HCT116 (cell line): ENCODE measurements around the gene ZNF521. TPM values are rescaled to one million over a fixed set of nuclear protein-coding genes. Genes with fewer than 3 reads are reported as not detected.

Experiments
- ATAC-seq: fragments of 200-7000 bp; cut with Tn5 transposase; 2 replicates; pipeline ENCODE4 v1.9.1; 2020; ENCODE audit warnings: mild to moderate bottlenecking, moderate library complexity
- BruUV-seq: library from RNA; stranded (reverse); fragments of 400-500 nt; replicated peaks from 2 replicates; lab custom pipeline; 2021; lab: Mats Ljungman, UMichigan
- CTCF ChIA-PET: fragments of 300-600 bp; sonication (Branson Sonifier 250); formaldehyde crosslinking; loops from one replicate; lab custom pipeline; 2021; ENCODE audit warnings: antibody characterized with exemption; lab: Charles Lee
- POLR2A ChIA-PET: fragments of 300-600, 350-600 bp; sonication (Branson Sonifier 250); formaldehyde crosslinking; loops from one replicate; lab custom pipeline; 2021; ENCODE audit warnings: antibody characterized with exemption; lab: Charles Lee
- RAD21 ChIA-PET, 2 experiments: fragments of 300-600 bp; sonication (Branson Sonifier 250); formaldehyde crosslinking; loops; one replicate each; lab custom pipeline; 2023; ENCODE audit warnings: low total read pairs in 2 of 2; ENCODE audit not compliant: uncharacterized antibody in 2 of 2, unreplicated experiment in 2 of 2, low non-redundant PET in 1 of 2; lab: Charles Lee
- DNase-seq: peaks from one replicate; pipeline ENCODE4 v3.0.0-alpha.2; 2010; ENCODE audit warnings: low read depth, low spot score
- H2AFZ ChIP-seq: fragments of 200-600 bp; shearing (Covaris generic), sonication (generic); 2 replicates; pipeline ENCODE4 v1.6.1; 2017; ENCODE audit warnings: low read depth, mixed run types, mixed read lengths, antibody characterized with exemption, low read length; ENCODE audit not compliant: poor library complexity, severe bottlenecking
- H3K27ac ChIP-seq: 2 replicates; pipeline ENCODE4 v1.5.1; 2012; ENCODE audit warnings: low read depth, low read length
- H3K27me3 ChIP-seq: fragments of 200-600 bp; sonication (generic); 2 replicates; pipeline ENCODE4 v1.6.1; 2016; ENCODE audit warnings: mixed run types, low read length, mixed read lengths; ENCODE audit not compliant: insufficient read depth
- H3K36me3 ChIP-seq, 2 experiments: fragments of 200-500 bp in 1 of 2; fragments of 200-600 bp in 1 of 2; sonication (Bioruptor generic) in 1 of 2; sonication (generic) in 1 of 2; 2 replicates each; pipeline versions ENCODE4 v1.5.1 to v1.6.1; 2014 to 2016; ENCODE audit warnings: low read length in 2 of 2, inconsistent platforms in 1 of 2, mixed read lengths in 1 of 2, mixed run types in 1 of 2; ENCODE audit not compliant: insufficient read depth in 2 of 2, control insufficient read depth in 1 of 2
- H3K4me1 ChIP-seq, 2 experiments: fragments of 200-600 bp in 1 of 2; sonication (generic) in 1 of 2; 2 replicates each; pipeline versions ENCODE4 v1.5.1 to v1.6.1; 2012 to 2017; ENCODE audit warnings: low read length in 2 of 2, inconsistent platforms in 1 of 2, mild to moderate bottlenecking in 1 of 2, mixed read lengths in 1 of 2, mixed run types in 1 of 2, moderate library complexity in 1 of 2; ENCODE audit not compliant: insufficient read depth in 2 of 2, control insufficient read depth in 1 of 2
- H3K4me2 ChIP-seq: fragments of 200-600 bp; sonication (generic); 2 replicates; pipeline ENCODE4 v1.6.1; 2017; ENCODE audit warnings: mixed run types, low read length, mixed read lengths
- H3K4me3 ChIP-seq, 2 experiments: fragments of 200-600 bp in 1 of 2; sonication (generic) in 1 of 2; replicated peaks in 1 of 2; 2 replicates each; pipeline ENCODE4 v1.5.1; 2011 to 2016; ENCODE audit warnings: low read length in 2 of 2, control low read depth in 1 of 2, low read depth in 1 of 2, mild to moderate bottlenecking in 1 of 2, mixed read lengths in 1 of 2, mixed run types in 1 of 2
- H3K79me2 ChIP-seq: fragments of 200-600 bp; sonication (generic); 2 replicates; pipeline ENCODE4 v1.6.1; 2017; ENCODE audit warnings: mild to moderate bottlenecking, mixed run types, low read length, moderate library complexity, mixed read lengths; ENCODE audit not compliant: insufficient read depth
- H3K9ac ChIP-seq: fragments of 200-600 bp; sonication (generic); 2 replicates; pipeline ENCODE4 v1.6.1; 2016; ENCODE audit warnings: low read length, mixed read lengths
- H3K9me2 ChIP-seq: fragments of 200-600 bp; sonication (generic), shearing (Covaris generic); 2 replicates; pipeline ENCODE4 v1.6.1; 2017; ENCODE audit warnings: mixed run types, mild to moderate bottlenecking, moderate library complexity; ENCODE audit not compliant: insufficient read depth
- H3K9me3 ChIP-seq, 2 experiments: fragments of 200-500 bp in 1 of 2; fragments of 200-600 bp in 1 of 2; sonication (Bioruptor generic) in 1 of 2; sonication (generic) in 1 of 2; 2 replicates each; pipeline ENCODE4 v1.6.1; 2014 to 2017; ENCODE audit warnings: low read length in 2 of 2, mixed read lengths in 2 of 2, inconsistent platforms in 1 of 2, low read depth in 1 of 2, mild to moderate bottlenecking in 1 of 2, mixed run types in 1 of 2, moderate library complexity in 1 of 2; ENCODE audit not compliant: control insufficient read depth in 1 of 2, insufficient read depth in 1 of 2
- H4K20me1 ChIP-seq: fragments of 200-600 bp; sonication (generic), shearing (Covaris generic); 2 replicates; pipeline ENCODE4 v1.6.1; 2017; ENCODE audit warnings: mixed run types, mild to moderate bottlenecking, moderate library complexity; ENCODE audit not compliant: insufficient read depth
- ATF3 ChIP-seq: IDR thresholded peaks from 2 replicates; pipeline ENCODE4 v1.6.1; 2012
- CBX3 ChIP-seq: IDR thresholded peaks from 2 replicates; pipeline ENCODE4 v1.6.1; 2012; ENCODE audit warnings: low read depth
- CTCF ChIP-seq, 3 experiments: fragments of 200-600 bp in 1 of 3; sonication (generic) in 1 of 3; IDR thresholded peaks in 2 of 3; conservative IDR thresholded peaks in 1 of 3; 2 replicates each; pipeline ENCODE4 v1.5.1; 2012 to 2017; ENCODE audit warnings: low read depth in 2 of 3, low read length in 2 of 3, antibody characterized with exemption in 1 of 3, borderline replicate concordance in 1 of 3, control low read depth in 1 of 3, mild to moderate bottlenecking in 1 of 3, mixed read lengths in 1 of 3, mixed run types in 1 of 3, moderate library complexity in 1 of 3; ENCODE audit not compliant: insufficient read depth in 1 of 3
- EGR1 ChIP-seq: IDR thresholded peaks from 2 replicates; pipeline ENCODE4 v1.6.1; 2012; ENCODE audit warnings: low read depth
- ELF1 ChIP-seq: IDR thresholded peaks from 2 replicates; pipeline ENCODE4 v1.6.1; 2012; ENCODE audit warnings: low read depth, borderline replicate concordance
- EZH2phosphoT487 ChIP-seq: fragments of 200-600 bp; IDR thresholded peaks from 2 replicates; pipeline ENCODE4 v1.6.1; 2018; ENCODE audit warnings: antibody characterized with exemption, borderline replicate concordance
- FOSL1 ChIP-seq: IDR thresholded peaks from 2 replicates; pipeline ENCODE4 v1.6.1; 2012; ENCODE audit warnings: low read depth
- JUND ChIP-seq: IDR thresholded peaks from 2 replicates; pipeline ENCODE4 v1.6.1; 2012
- POLR2A ChIP-seq: IDR thresholded peaks from 2 replicates; pipeline ENCODE4 v1.7.0; 2011; ENCODE audit warnings: borderline replicate concordance; ENCODE audit not compliant: insufficient read depth, insufficient read length; ENCODE audit errors: extremely low read depth
- POLR2AphosphoS5 ChIP-seq: IDR thresholded peaks from 2 replicates; pipeline ENCODE4 v1.6.1; 2011; ENCODE audit warnings: mild to moderate bottlenecking, low read depth, low read length, moderate library complexity
- SIN3A ChIP-seq: IDR thresholded peaks from 2 replicates; pipeline ENCODE4 v1.6.1; 2012; ENCODE audit warnings: low read depth
- SP1 ChIP-seq: IDR thresholded peaks from 2 replicates; pipeline ENCODE4 v1.6.1; 2012; ENCODE audit warnings: low read depth
- TCF7L2 ChIP-seq: IDR thresholded peaks from 2 replicates; pipeline ENCODE4 v1.7.0; 2011; ENCODE audit warnings: borderline replicate concordance, inconsistent platforms; ENCODE audit not compliant: insufficient read depth, insufficient read length; ENCODE audit errors: extremely low read depth
- YY1 ChIP-seq: IDR thresholded peaks from 2 replicates; pipeline ENCODE4 v1.6.1; 2011; ENCODE audit warnings: low read length, low read depth, moderate library complexity, mild to moderate bottlenecking; ENCODE audit not compliant: insufficient replicate concordance; ENCODE audit errors: extremely low read depth
- ZBTB33 ChIP-seq: IDR thresholded peaks from 2 replicates; pipeline ENCODE4 v1.6.1; 2011; ENCODE audit warnings: mild to moderate bottlenecking, low read length, moderate library complexity; ENCODE audit not compliant: insufficient replicate concordance; ENCODE audit errors: extremely low read depth
- ZFX ChIP-seq: fragments of 450-650 bp; IDR thresholded peaks from 2 replicates; pipeline ENCODE4 v1.6.1; 2017
- ZNF274 ChIP-seq: fragments of 200-500 bp; sonication (Bioruptor generic); IDR thresholded peaks from 2 replicates; pipeline ENCODE4 v1.6.1; 2014; ENCODE audit warnings: mild to moderate bottlenecking, low read depth, low read length, inconsistent platforms
- intact Hi-C: fragments of 100-400 bp; cut with micrococcal nuclease; formaldehyde crosslinking; loops from 2 replicates; pipeline ENCODE4 v1.10.0; 2022
- total RNA-seq: library from RNA; stranded (reverse); gene quantifications from one replicate; pipeline ENCODE4 v1.2.1, GENCODE V29; 2021; ENCODE audit not compliant: unreplicated experiment

ZNF521 gene
- total RNA-seq, 1 experiment from 2014 or later = 0.10 TPM

- H3K9me2 ChIP-seq = no peaks in the 10 kb centered on the region
- no peak overlapping the region for H3K4me3 ChIP-seq
- H3K9ac ChIP-seq = no peak overlapping the region
- ChIA-PET CTCF (no interaction called here), RAD21 (no interaction called here), POLR2A (no interaction called here)
- H3K4me1 ChIP-seq = no peaks in the 10 kb centered on the region
- no peaks in the 10 kb centered on the region for H3K36me3 ChIP-seq
- BruUV-seq = no TSS peak
- H3K9me3 ChIP-seq = no peaks in the 10 kb centered on the region
- no peak overlapping the region for H3K27ac ChIP-seq
- DNase-seq = no peak
- ATAC-seq = no peak
- H3K4me2 ChIP-seq = no peak overlapping the region
- H3K79me2 ChIP-seq = no peaks in the 10 kb centered on the region
- H3K27me3 ChIP-seq = no peaks in the 10 kb centered on the region
- intact Hi-C loops = no loop called here
- TF ChIP-seq POLR2AphosphoS5 (no peak), POLR2A (no peak), JUND (no peak), EZH2phosphoT487 (no peak), ZBTB33 (no peak), SP1 (no peak), ATF3 (no peak), CBX3 (no peak), EGR1 (no peak), ELF1 (no peak), SIN3A (no peak), CTCF (IDR thresholded peaks at IDR 0.05 in 2 of 3, conservative IDR thresholded peaks at IDR 0.05 in 1 of 3; ENCODE audit: borderline replicate concordance in 1 of 3, insufficient read depth in 1 of 3, low read depth in 2 of 3, low read length in 2 of 3) (no peak), YY1 (no peak), ZFX (no peak), FOSL1 (no peak), TCF7L2 (no peak), ZNF274 (no peak)
- H4K20me1 ChIP-seq = no peaks in the 10 kb centered on the region
- H2AFZ ChIP-seq = no peak overlapping the region
These were observed 312.2 kb downstream of the ZNF521 start for GRCh38 chr18:25039781-25040180.
